ENCODE measurements around the gene TSEN2. TPM values are rescaled to one million over a fixed set of nuclear protein-coding genes. Genes with fewer than 3 reads are reported as not detected.
"Not testable (repeated sequence)": the region's sequence is repeated elsewhere in the genome, so short reads cannot be mapped to it uniquely, and the experiment has no call there.

Gene TSEN2
- total RNA-seq, 4 donors from 2014 or later: 10.3 to 37.8 (median 20.4) TPM

DNA sequence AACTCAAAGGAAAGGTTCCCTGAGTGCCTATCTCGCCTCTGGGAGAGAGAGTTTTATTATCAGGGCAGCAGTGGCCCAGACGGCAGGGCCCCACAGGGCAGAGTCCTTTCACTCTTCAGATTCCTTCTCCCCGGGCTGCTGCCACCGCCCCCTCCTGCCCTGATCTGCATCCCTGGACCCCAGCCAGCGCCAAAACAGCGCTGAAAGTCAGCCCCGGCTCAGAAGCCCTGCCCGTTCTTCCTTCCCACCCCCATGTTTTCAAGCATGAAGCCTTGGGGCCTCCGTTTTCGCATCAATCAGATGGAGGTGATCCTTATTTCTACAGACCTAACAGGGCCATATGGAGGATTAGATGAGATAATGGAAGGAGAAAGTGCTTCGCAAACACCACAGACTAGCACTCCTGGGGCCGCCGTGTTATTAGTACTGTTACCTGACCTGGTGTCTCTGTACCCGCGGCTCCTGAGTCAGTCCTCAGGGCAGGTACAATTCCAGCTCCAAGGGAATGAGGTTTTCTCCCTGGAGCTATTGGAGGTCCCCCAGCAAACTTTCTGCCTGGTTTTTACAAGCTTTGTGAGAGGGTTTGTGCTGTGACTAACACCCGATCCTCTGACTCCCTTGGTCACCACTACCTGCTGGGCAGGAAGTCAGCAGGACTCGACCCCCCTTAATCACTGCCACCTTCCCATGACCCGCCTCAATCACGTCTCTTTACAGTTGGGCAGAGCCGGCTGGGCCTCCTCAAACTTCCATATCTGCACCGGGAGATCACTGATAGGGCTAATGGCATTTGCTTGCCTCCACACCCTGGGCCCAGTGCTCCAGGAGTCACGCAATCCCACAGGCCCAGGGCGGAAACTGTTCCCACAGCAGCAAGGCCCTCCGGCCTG, 39.5 kb upstream of the TSEN2 start:
- H3K27ac ChIP-seq: no peak overlapping the region
- H3K4me3 ChIP-seq: no peak overlapping the region
- H3K27me3 ChIP-seq: no peaks in the 10 kb centered on the region
- no peaks in the 10 kb centered on the region for H3K36me3 ChIP-seq
- peaks cover 0 to 7% of the 10 kb centered on the region in 2 donors for H3K4me1 ChIP-seq
- no peak for TF ChIP-seq POLR2A (IDR thresholded peaks at IDR 0.05)
- TF ChIP-seq, protein P1, sequence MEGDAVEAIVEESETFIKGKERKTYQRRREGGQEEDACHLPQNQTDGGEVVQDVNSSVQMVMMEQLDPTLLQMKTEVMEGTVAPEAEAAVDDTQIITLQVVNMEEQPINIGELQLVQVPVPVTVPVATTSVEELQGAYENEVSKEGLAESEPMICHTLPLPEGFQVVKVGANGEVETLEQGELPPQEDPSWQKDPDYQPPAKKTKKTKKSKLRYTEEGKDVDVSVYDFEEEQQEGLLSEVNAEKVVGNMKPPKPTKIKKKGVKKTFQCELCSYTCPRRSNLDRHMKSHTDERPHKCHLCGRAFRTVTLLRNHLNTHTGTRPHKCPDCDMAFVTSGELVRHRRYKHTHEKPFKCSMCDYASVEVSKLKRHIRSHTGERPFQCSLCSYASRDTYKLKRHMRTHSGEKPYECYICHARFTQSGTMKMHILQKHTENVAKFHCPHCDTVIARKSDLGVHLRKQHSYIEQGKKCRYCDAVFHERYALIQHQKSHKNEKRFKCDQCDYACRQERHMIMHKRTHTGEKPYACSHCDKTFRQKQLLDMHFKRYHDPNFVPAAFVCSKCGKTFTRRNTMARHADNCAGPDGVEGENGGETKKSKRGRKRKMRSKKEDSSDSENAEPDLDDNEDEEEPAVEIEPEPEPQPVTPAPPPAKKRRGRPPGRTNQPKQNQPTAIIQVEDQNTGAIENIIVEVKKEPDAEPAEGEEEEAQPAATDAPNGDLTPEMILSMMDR (IDR thresholded peaks at IDR 0.05): no peak
- no peaks in the 10 kb centered on the region for H3K9me3 ChIP-seq
- intact Hi-C loops (cut with DNase I; ENCODE audit: low total_unique reads): no loop called here
- no peak for DNase-seq

DNA sequence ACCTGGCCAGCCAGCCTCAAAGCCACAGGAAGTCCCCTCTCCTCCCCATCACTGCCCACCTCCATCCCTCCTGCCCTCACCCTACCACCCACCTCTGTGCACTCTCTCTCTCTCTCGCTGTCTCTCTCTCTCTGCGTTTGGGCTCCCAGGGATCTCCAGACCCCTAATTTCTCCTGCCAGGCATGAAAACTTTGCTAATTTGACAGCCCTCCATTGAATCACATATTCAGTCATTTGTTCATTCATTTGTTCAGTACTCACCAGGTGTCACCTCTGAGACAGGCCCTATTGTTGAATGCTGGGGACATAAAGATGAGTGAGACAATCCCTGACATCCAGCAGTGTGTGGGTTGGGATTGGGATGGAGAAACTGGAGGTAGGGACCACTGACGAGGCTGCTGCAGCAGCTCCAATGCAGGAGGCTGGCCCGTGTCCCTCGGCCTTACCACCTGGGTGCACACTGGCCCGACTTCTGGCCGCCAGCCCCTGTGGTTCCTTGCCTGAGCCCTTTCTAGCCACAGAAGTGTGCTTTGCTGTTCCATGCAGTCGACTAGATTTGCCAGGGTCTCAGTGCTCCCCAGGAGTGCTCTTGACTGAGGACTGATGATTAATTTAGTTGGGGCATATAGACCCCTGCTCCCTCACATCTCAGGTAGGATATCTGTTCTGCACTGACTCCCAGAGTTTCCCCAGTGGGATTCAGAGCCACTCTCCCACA, 38.6 kb upstream of the TSEN2 start:
- Histone ChIP-seq H3K9me3 (no peaks in the 10 kb centered on the region), H3K27ac (no peak overlapping the region), H3K4me3 (no peak overlapping the region), H3K27me3 (no peaks in the 10 kb centered on the region), H3K36me3 (no peaks in the 10 kb centered on the region), H3K4me1 (peaks cover 0 to 4% of the 10 kb centered on the region in 2 donors)
- no peak for TF ChIP-seq POLR2A (IDR thresholded peaks at IDR 0.05)
- TF ChIP-seq, protein P1 (IDR thresholded peaks at IDR 0.05): no peak
- intact Hi-C loops (cut with DNase I; ENCODE audit: low total_unique reads): no loop called here
- no peak for DNase-seq

DNA sequence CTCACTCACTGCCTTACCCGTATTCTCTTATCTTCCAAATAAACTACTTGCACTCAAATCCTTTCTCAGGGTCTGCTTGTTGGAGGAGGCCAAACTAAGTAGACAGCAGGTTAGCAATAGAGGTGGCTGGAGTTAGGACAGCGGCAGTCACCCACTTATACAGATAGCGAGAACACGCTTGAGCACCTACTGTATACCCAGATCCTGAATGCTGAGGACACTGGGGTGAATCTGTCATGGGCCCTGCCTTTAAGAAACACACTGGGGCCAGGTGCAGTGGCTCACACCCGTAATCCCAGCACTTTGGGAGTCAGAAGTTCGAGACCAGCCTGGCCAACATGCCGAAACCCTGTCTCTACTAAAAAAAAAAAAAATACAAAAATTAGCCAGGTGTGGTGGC, 38.0 kb upstream of the TSEN2 start:
- H3K4me3 ChIP-seq: no peak overlapping the region
- H3K27me3 ChIP-seq: no peaks in the 10 kb centered on the region
- H3K4me1 ChIP-seq: no peaks in the 10 kb centered on the region
- no peaks in the 10 kb centered on the region for H3K36me3 ChIP-seq
- intact Hi-C loops (cut with DNase I; ENCODE audit: low total_unique reads): no loop called here
- no peak overlapping the region for H3K27ac ChIP-seq
- no peaks in the 10 kb centered on the region for H3K9me3 ChIP-seq
- TF ChIP-seq POLR2A (IDR thresholded peaks at IDR 0.05): no peak
- TF ChIP-seq, protein P1 (IDR thresholded peaks at IDR 0.05): no peak
- DNase-seq: no peak

DNA sequence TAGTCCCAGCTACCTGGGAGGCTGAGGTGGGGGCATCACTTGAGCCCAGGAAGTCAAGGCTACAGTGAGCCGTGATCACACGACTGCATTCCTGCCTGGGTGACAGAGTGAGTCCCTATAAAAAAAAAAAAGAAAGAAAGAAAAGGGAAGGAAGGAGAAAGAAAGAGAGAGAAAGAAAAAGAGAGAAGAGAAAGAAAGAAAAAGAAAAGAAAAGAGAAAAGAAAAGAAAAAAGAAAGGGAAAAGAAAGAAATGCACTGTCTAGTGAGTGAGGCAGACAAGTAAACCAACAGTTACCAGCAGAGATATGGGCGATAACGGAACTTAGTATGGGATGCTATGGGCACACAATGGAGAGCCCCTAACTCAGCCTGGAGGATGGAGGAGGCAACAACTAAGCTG, 37.2 kb upstream of the TSEN2 start:
- no peak for DNase-seq
- Histone ChIP-seq H3K4me3 (no peak overlapping the region), H3K27ac (no peak overlapping the region), H3K36me3 (no peaks in the 10 kb centered on the region), H3K4me1 (no peaks in the 10 kb centered on the region), H3K9me3 (no peaks in the 10 kb centered on the region), H3K27me3 (no peaks in the 10 kb centered on the region)
- TF ChIP-seq, protein P1 (IDR thresholded peaks at IDR 0.05): no peak
- no peak for TF ChIP-seq POLR2A (IDR thresholded peaks at IDR 0.05)
- intact Hi-C loops (cut with DNase I; ENCODE audit: low total_unique reads): no loop called here

DNA sequence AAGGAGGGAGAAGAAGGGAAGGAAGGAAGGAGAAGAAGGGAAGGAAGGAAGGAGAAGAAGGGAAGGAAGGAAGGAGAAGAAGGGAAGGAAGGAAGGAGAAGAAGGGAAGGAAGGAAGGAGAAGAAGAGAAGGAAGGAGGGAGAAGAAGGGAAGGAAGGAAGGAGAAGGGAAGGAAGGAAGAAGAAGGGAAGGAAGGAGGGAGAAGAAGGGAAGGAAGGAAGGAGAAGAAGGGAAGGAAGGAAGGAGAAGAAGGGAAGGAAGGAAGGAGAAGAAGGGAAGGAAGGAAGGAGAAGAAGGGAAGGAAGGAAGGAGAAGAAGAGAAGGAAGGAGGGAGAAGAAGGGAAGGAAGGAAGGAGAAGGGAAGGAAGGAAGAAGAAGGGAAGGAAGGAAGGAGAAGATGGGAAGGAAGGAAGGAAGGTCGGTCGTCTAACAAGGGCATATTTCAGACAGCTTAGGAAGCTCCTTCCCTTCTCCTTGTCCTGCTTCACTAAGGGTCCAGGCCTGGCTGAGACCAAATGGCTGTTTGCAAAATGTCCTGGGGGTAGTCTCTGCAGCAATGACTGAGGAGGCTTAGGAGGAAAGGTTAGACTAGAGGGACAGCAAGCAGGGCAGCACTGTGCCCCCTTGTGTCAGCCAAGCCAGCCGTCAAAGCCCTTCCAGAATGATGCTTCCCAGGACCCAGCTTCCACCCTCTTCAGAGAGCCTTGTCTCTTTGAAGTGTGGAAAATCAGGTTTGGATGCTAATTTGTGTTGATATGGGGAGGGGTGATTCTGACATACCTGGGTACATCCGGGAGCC, 35.7 kb upstream of the TSEN2 start:
- DNase-seq: not testable (repeated sequence)

More for the DNA sequence above, 35.7 kb upstream of the TSEN2 start:
- H3K4me3 ChIP-seq; H3K36me3 ChIP-seq; H3K27me3 ChIP-seq; H3K4me1 ChIP-seq; H3K27ac ChIP-seq; intact Hi-C loops (cut with DNase I; ENCODE audit: low total_unique reads); H3K9me3 ChIP-seq: not testable (repeated sequence)
